ENCODE results near the gene RSL24D1. TPM values are rescaled to one million over a fixed set of nuclear protein-coding genes. Genes with fewer than 3 reads are reported as not detected.

RSL24D1 gene
- total RNA-seq, 1 donor from 2014 or later, result 121 TPM

GRCh38 chr15:55230953-55231352 lies 34.2 kb upstream of the RSL24D1 start:
- H3K27ac Mint-ChIP-seq, result no peak overlapping the region

GRCh38 chr15:55230051-55230670 lies 33.4 kb upstream of the RSL24D1 start:
- DNase-seq, result no peak

More at GRCh38 chr15:55230953-55231352, 34.2 kb upstream of the RSL24D1 start:
- intact Hi-C loops (cut with micrococcal nuclease), result loop anchor here (1.0 kb wide), 1 partner anchor 9 kb away; no protein-coding TSS in a partner anchor
- no peak for DNase-seq
- H3K27me3 Mint-ChIP-seq, result no peaks in the 10 kb centered on the region
- no peaks in the 10 kb centered on the region for H3K9me3 Mint-ChIP-seq
- H3K4me3 Mint-ChIP-seq, result no peak overlapping the region
- H3K4me1 Mint-ChIP-seq, result peaks cover 24% of the 10 kb centered on the region
- H3K36me3 Mint-ChIP-seq (ENCODE audit: low read depth), result peaks cover 59% of the 10 kb centered on the region

GRCh38 chr15:55226127-55226526 lies 29.4 kb upstream of the RSL24D1 start:
- Mint-ChIP-seq H3K27ac (no peak overlapping the region), H3K36me3 (ENCODE audit: low read depth) (peaks cover 57% of the 10 kb centered on the region), H3K4me3 (no peak overlapping the region), H3K9me3 (no peaks in the 10 kb centered on the region), H3K4me1 (peaks cover 49% of the 10 kb centered on the region), H3K27me3 (no peaks in the 10 kb centered on the region)
- DNase-seq, result no peak
- intact Hi-C loops (cut with micrococcal nuclease), result loop anchor here (10.0 kb wide), 1 partner anchor 179 kb away; the partner anchor contains the start of genes CCPG1 and PIERCE2

More at GRCh38 chr15:55230051-55230670, 33.4 kb upstream of the RSL24D1 start:
- Mint-ChIP-seq H3K4me3 (no peak overlapping the region), H3K27ac (no peak overlapping the region), H3K36me3 (ENCODE audit: low read depth) (peaks cover 57% of the 10 kb centered on the region), H3K4me1 (peaks cover 24% of the 10 kb centered on the region), H3K27me3 (no peaks in the 10 kb centered on the region), H3K9me3 (no peaks in the 10 kb centered on the region)
- intact Hi-C loops (cut with micrococcal nuclease), result no loop called here

GRCh38 chr15:55224892-55225291 lies 28.2 kb upstream of the RSL24D1 start:
- Mint-ChIP-seq H3K4me1 (peaks cover 48% of the 10 kb centered on the region), H3K36me3 (ENCODE audit: low read depth) (peaks cover 54% of the 10 kb centered on the region), H3K27me3 (no peaks in the 10 kb centered on the region), H3K27ac (peak overlapping the region; percentile 50), H3K9me3 (no peaks in the 10 kb centered on the region), H3K4me3 (no peak overlapping the region)
- intact Hi-C loops (cut with micrococcal nuclease), result loop anchor here (10.0 kb wide), 1 partner anchor 180 kb away; the partner anchor contains the start of genes CCPG1 and PIERCE2
- DNase-seq, result peak; percentile 73

GRCh38 chr15:55222588-55222987 lies 25.8 kb upstream of the RSL24D1 start:
- peaks cover 50% of the 10 kb centered on the region for H3K36me3 Mint-ChIP-seq (ENCODE audit: low read depth)
- H3K4me3 Mint-ChIP-seq, result peak overlapping the region; percentile 38
- H3K27ac Mint-ChIP-seq, result peak overlapping the region; percentile 95
- H3K9me3 Mint-ChIP-seq, result no peaks in the 10 kb centered on the region
- peaks cover 62% of the 10 kb centered on the region for H3K4me1 Mint-ChIP-seq
- intact Hi-C loops (cut with micrococcal nuclease), result loop anchor here (1.0 to 10.0 kb wide), 2 partner anchors 9 to 182 kb away; partner anchors contain the start of genes CCPG1 and PIERCE2
- no peaks in the 10 kb centered on the region for H3K27me3 Mint-ChIP-seq
- DNase-seq, result no peak

- intact Hi-C loops (cut with micrococcal nuclease), result loop anchor here (1.0 to 10.0 kb wide), 5 partner anchors 10 to 183 kb away; partner anchors contain the start of genes CCPG1 and PIERCE2
- Mint-ChIP-seq H3K9me3 (no peaks in the 10 kb centered on the region), H3K36me3 (ENCODE audit: low read depth) (peaks cover 47% of the 10 kb centered on the region), H3K4me3 (peak overlapping the region; percentile 48), H3K27ac (peak overlapping the region; percentile 95), H3K27me3 (no peaks in the 10 kb centered on the region), H3K4me1 (peaks cover 62% of the 10 kb centered on the region)
- peak; percentile 68 for DNase-seq
These were observed 24.6 kb upstream of the RSL24D1 start for GRCh38 chr15:55221090-55222011.

GRCh38 chr15:55220606-55221005 lies 23.9 kb upstream of the RSL24D1 start:
- Mint-ChIP-seq H3K27ac (peak overlapping the region; percentile 95), H3K27me3 (no peaks in the 10 kb centered on the region), H3K36me3 (ENCODE audit: low read depth) (peaks cover 45% of the 10 kb centered on the region), H3K4me1 (peaks cover 58% of the 10 kb centered on the region), H3K9me3 (no peaks in the 10 kb centered on the region), H3K4me3 (peak overlapping the region; percentile 48)
- no peak for DNase-seq
- intact Hi-C loops (cut with micrococcal nuclease), result loop anchor here (1.0 to 10.0 kb wide), 4 partner anchors 17 to 184 kb away; partner anchors contain the start of genes CCPG1 and PIERCE2

- Mint-ChIP-seq H3K4me1 (peaks cover 43% of the 10 kb centered on the region), H3K27ac (peak overlapping the region; percentile 46)
These were observed 21.3 kb upstream of the RSL24D1 start for GRCh38 chr15:55218056-55218455.

GRCh38 chr15:55204464-55204863 lies 7.7 kb upstream of the RSL24D1 start:
- Mint-ChIP-seq H3K27me3 (no peaks in the 10 kb centered on the region), H3K36me3 (ENCODE audit: low read depth) (peaks cover 21% of the 10 kb centered on the region), H3K9me3 (no peaks in the 10 kb centered on the region), H3K4me3 (no peak overlapping the region), H3K27ac (no peak overlapping the region), H3K4me1 (peaks cover 4% of the 10 kb centered on the region)
- intact Hi-C loops (cut with micrococcal nuclease), result no loop called here
- no peak for DNase-seq

More at GRCh38 chr15:55218056-55218455, 21.3 kb upstream of the RSL24D1 start:
- intact Hi-C loops (cut with micrococcal nuclease), result no loop called here
- Mint-ChIP-seq H3K36me3 (ENCODE audit: low read depth) (peaks cover 46% of the 10 kb centered on the region), H3K9me3 (no peaks in the 10 kb centered on the region), H3K4me3 (no peak overlapping the region), H3K27me3 (no peaks in the 10 kb centered on the region)
- no peak for DNase-seq

- Mint-ChIP-seq H3K36me3 (ENCODE audit: low read depth) (peaks cover 18% of the 10 kb centered on the region), H3K27ac (no peak overlapping the region), H3K4me3 (no peak overlapping the region), H3K4me1 (peaks cover 7% of the 10 kb centered on the region), H3K9me3 (no peaks in the 10 kb centered on the region), H3K27me3 (no peaks in the 10 kb centered on the region)
- intact Hi-C loops (cut with micrococcal nuclease), result no loop called here
- no peak for DNase-seq
These were observed 5.5 kb upstream of the RSL24D1 start for GRCh38 chr15:55202206-55202605.

GRCh38 chr15:55198706-55199105 lies 2.0 kb upstream of the RSL24D1 start:
- Mint-ChIP-seq H3K4me3 (no peak overlapping the region), H3K4me1 (peaks cover 5% of the 10 kb centered on the region), H3K27me3 (no peaks in the 10 kb centered on the region), H3K27ac (no peak overlapping the region), H3K9me3 (no peaks in the 10 kb centered on the region), H3K36me3 (ENCODE audit: low read depth) (peaks cover 13% of the 10 kb centered on the region)
- intact Hi-C loops (cut with micrococcal nuclease), result loop anchor here (5.0 kb wide), 1 partner anchor 239 kb away; no protein-coding TSS in a partner anchor
- no peak for DNase-seq

- no peaks in the 10 kb centered on the region for H3K9me3 Mint-ChIP-seq
- peaks cover 11% of the 10 kb centered on the region for H3K4me1 Mint-ChIP-seq
- intact Hi-C loops (cut with micrococcal nuclease), result loop anchor here (1.0 to 5.0 kb wide), 5 partner anchors 19 to 240 kb away; partner anchors contain the start of genes CCPG1, PIERCE2, PIGB and PIGBOS1
- H3K27ac Mint-ChIP-seq, result no peak overlapping the region
- H3K4me3 Mint-ChIP-seq, result no peak overlapping the region
- H3K36me3 Mint-ChIP-seq (ENCODE audit: low read depth), result peaks cover 19% of the 10 kb centered on the region
- no peaks in the 10 kb centered on the region for H3K27me3 Mint-ChIP-seq
- no peak for DNase-seq
These were observed 978 bp upstream of the RSL24D1 start for GRCh38 chr15:55197719-55198118.

GRCh38 chr15:55197362-55197705 lies 593 bp upstream of the RSL24D1 start:
- Mint-ChIP-seq H3K9me3 (no peaks in the 10 kb centered on the region), H3K36me3 (ENCODE audit: low read depth) (peaks cover 19% of the 10 kb centered on the region), H3K27me3 (no peaks in the 10 kb centered on the region), H3K4me1 (peaks cover 11% of the 10 kb centered on the region), H3K4me3 (no peak overlapping the region), H3K27ac (no peak overlapping the region)
- DNase-seq, result no peak
- intact Hi-C loops (cut with micrococcal nuclease), result loop anchor here (1.0 to 5.0 kb wide), 5 partner anchors 19 to 240 kb away; partner anchors contain the start of genes CCPG1, PIERCE2, PIGB and PIGBOS1
